ENCODE results near the gene THSD7A. TPM values are rescaled to one million over a fixed set of nuclear protein-coding genes. Genes with fewer than 3 reads are reported as not detected.

THSD7A gene
- total RNA-seq, 3 donors from 2014 or later: 4.0 to 6.9 (median 4.4) TPM

DNA sequence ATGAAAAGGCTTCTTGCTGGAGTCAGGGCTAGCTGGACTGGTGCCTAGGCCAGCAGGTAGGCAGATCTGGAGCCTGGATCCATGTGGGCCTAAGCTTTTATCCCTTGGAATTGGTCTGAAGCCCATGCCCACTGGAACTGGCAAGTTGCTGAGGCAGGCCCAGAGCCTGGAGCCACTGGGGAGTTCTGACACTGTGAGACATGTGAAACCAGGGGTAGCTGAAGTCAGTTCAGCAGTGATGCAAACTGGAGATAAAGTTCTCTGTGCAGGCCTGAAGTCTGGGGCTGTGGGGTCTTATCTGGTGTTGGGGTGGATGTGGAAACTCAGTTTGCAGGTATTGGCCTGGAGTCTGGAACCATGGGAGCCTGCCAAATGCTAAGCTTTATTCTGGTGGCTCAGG is 9.7 kb upstream of the THSD7A start:
- Histone ChIP-seq H3K4me1 (no peaks in the 10 kb centered on the region), H3K36me3 (no peaks in the 10 kb centered on the region), H3K4me3 (no peak overlapping the region), H3K27me3 (no peaks in the 10 kb centered on the region), H3K27ac (no peak overlapping the region), H3K9me3 (no peaks in the 10 kb centered on the region)
- TF ChIP-seq, protein P1, sequence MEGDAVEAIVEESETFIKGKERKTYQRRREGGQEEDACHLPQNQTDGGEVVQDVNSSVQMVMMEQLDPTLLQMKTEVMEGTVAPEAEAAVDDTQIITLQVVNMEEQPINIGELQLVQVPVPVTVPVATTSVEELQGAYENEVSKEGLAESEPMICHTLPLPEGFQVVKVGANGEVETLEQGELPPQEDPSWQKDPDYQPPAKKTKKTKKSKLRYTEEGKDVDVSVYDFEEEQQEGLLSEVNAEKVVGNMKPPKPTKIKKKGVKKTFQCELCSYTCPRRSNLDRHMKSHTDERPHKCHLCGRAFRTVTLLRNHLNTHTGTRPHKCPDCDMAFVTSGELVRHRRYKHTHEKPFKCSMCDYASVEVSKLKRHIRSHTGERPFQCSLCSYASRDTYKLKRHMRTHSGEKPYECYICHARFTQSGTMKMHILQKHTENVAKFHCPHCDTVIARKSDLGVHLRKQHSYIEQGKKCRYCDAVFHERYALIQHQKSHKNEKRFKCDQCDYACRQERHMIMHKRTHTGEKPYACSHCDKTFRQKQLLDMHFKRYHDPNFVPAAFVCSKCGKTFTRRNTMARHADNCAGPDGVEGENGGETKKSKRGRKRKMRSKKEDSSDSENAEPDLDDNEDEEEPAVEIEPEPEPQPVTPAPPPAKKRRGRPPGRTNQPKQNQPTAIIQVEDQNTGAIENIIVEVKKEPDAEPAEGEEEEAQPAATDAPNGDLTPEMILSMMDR (IDR thresholded peaks at IDR 0.05): no peak
- TF ChIP-seq POLR2AphosphoS5 (IDR thresholded peaks at IDR 0.05) (no peak), POLR2A (IDR thresholded peaks at IDR 0.05) (no peak)
- intact Hi-C loops (cut with DNase I; ENCODE audit: low total_unique reads): no loop called here
- no peak for DNase-seq (ENCODE audit: low spot score in 2 of 2)

DNA sequence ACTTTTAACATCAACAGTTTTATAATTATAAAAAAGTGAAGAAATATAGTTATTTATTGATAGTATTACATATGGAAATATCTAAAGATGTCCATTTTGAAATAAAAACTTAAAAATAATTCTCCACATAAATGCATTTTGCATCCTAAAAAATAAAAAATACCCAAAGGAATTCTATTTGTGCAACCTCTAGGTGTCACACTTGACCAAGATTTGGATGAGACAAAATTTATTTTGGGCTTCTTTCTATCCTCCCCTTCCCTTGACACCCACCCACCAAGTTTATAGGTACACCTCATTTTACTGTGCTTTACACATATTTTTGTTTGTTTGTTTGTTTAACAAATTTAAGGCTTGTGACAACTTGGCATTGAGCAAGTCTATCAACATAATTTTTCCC is 3.3 kb upstream of the THSD7A start:
- H3K9me3 ChIP-seq: no peaks in the 10 kb centered on the region
- peaks cover 0 to 4% of the 10 kb centered on the region in 2 donors for H3K27me3 ChIP-seq
- DNase-seq (ENCODE audit: low spot score in 2 of 2): no peak
- TF ChIP-seq, protein P1 (IDR thresholded peaks at IDR 0.05): peak in 2 of 3 donors; percentile 15 to 23
- TF ChIP-seq POLR2A (IDR thresholded peaks at IDR 0.05): no peak
- no peak for TF ChIP-seq POLR2AphosphoS5 (IDR thresholded peaks at IDR 0.05)
- H3K4me3 ChIP-seq: no peak overlapping the region
- no peak overlapping the region for H3K27ac ChIP-seq
- H3K36me3 ChIP-seq: no peaks in the 10 kb centered on the region
- H3K4me1 ChIP-seq: peaks cover 0 to 3% of the 10 kb centered on the region in 2 donors
- intact Hi-C loops (cut with DNase I; ENCODE audit: low total_unique reads): no loop called here

DNA sequence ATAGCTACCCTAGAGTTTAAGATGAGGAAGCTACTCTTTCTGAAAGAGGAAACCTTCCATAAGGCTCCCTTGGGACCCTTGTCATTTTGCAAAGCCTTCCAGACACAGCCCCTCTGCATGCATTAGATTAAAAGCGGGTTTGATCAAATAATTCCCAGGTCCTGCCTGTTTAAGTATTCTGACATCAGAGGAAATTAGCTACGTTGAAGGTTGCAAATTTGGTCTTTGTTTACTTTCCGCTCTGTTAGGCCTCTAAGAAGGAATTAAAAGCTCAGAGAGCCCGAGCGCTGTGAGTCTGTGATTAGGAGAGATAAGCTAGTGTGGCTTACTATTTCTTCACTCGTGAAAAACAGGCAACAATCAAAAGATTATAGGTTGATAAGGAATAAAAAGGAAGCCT is 1.4 kb upstream of the THSD7A start:
- intact Hi-C loops (cut with DNase I; ENCODE audit: low total_unique reads): no loop called here
- Histone ChIP-seq H3K9me3 (no peaks in the 10 kb centered on the region), H3K4me3 (no peak overlapping the region), H3K27ac (no peak overlapping the region), H3K36me3 (no peaks in the 10 kb centered on the region), H3K4me1 (peaks cover 0 to 3% of the 10 kb centered on the region in 2 donors), H3K27me3 (peaks cover 0 to 13% of the 10 kb centered on the region in 2 donors)
- no peak for TF ChIP-seq POLR2AphosphoS5 (IDR thresholded peaks at IDR 0.05)
- TF ChIP-seq, protein P1 (IDR thresholded peaks at IDR 0.05): no peak
- no peak for TF ChIP-seq POLR2A (IDR thresholded peaks at IDR 0.05)
- DNase-seq (ENCODE audit: low spot score in 2 of 2): no peak

DNA sequence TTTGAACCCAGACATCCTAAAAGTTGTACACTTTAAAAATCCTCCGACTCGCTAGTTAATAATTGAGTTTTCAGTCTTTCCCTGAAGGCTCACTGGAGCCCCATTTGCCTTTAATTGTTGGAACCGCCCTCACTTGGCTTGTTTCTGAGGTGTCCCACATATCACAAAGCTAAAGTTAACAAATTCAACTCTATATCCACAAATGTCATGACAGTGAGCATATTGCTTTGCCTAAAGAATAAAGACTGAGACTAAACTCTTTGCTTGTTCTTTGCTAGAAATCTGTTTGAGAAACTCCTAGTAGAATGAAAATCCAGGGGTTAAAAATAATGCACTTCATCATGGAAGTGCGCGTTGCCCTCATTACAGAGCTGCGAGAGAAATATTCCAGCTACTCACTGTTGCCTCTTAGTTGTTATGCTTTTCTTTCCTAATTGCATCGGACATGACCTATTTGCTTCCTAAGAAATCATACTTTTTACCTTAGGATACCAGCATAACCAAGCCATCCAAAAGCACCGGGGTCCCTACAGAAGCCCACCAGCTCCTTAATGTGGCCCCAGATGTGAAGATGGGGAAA is 752 bp downstream of the THSD7A start:
- intact Hi-C loops (cut with DNase I; ENCODE audit: low total_unique reads): no loop called here
- Histone ChIP-seq H3K27ac (peak overlapping the region; percentile 45 to 49), H3K4me1 (peaks cover 0 to 3% of the 10 kb centered on the region in 2 donors), H3K27me3 (peaks cover 0 to 13% of the 10 kb centered on the region in 2 donors), H3K36me3 (no peaks in the 10 kb centered on the region), H3K4me3 (peak overlapping the region; percentile 48 to 65 (median 55)), H3K9me3 (no peaks in the 10 kb centered on the region)
- TF ChIP-seq POLR2AphosphoS5 (IDR thresholded peaks at IDR 0.05): no peak
- TF ChIP-seq, protein P1 (IDR thresholded peaks at IDR 0.05): no peak
- no peak for DNase-seq (ENCODE audit: low spot score in 2 of 2)

DNA sequence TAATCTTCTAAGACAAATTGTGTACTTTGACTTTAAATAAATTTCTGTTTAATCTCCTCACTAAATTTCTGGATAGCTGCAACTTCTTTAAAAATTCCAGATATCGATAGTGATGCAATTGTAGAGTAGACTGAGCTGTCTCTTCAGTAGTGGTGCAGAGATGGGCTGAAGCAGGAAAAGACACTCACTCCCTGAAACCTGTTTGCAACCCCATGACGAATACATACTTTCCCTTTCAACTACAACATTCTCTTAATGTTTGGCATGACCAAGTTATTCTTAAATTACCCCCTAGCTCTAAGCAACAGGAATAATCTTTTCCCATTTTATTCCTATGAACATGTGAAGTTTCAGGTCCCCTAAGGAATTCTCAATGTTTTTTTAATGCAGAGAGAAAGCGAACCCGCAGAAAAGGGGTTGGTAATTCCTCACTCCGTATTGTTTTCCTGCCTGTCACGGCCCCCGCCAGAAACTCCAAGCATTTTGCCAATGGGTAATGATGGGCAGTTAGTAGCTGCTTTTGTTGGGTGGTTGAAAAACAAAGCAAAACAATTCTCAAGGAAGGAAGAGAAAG is 1.3 kb downstream of the THSD7A start:
- intact Hi-C loops (cut with DNase I; ENCODE audit: low total_unique reads): no loop called here
- TF ChIP-seq POLR2A (IDR thresholded peaks at IDR 0.05) (no peak), POLR2AphosphoS5 (IDR thresholded peaks at IDR 0.05) (no peak)
- TF ChIP-seq, protein P1 (IDR thresholded peaks at IDR 0.05): no peak
- Histone ChIP-seq H3K27ac (peak overlapping the region in 1 of 2 donors; percentile 45), H3K27me3 (peaks cover 0 to 13% of the 10 kb centered on the region in 2 donors), H3K9me3 (no peaks in the 10 kb centered on the region), H3K4me3 (peak overlapping the region; percentile 48 to 65 (median 55)), H3K4me1 (peaks cover 0 to 3% of the 10 kb centered on the region in 2 donors), H3K36me3 (no peaks in the 10 kb centered on the region)
- DNase-seq (ENCODE audit: low spot score in 2 of 2): no peak

All from breast epithelium (tissue), 4 donors.